ENCODE measurements around the gene ST6GALNAC3.

ST6GALNAC3 gene

GRCh38 chr1:76142771-76143540 is 68.4 kb downstream of the ST6GALNAC3 start:
- DNase-seq (ENCODE audit: low spot score), result no peak

GRCh38 chr1:76144247-76144646 is 69.7 kb downstream of the ST6GALNAC3 start:
- DNase-seq (ENCODE audit: low spot score), result no peak

- no peak for DNase-seq (ENCODE audit: low spot score)
Measured at GRCh38 chr1:76145332-76145731, 70.8 kb downstream of the ST6GALNAC3 start.

- no peak for DNase-seq (ENCODE audit: low spot score)
Measured at GRCh38 chr1:76146184-76146583, 71.6 kb downstream of the ST6GALNAC3 start.

- no peak for DNase-seq (ENCODE audit: low spot score)
Measured at GRCh38 chr1:76147917-76148316, 73.4 kb downstream of the ST6GALNAC3 start.

GRCh38 chr1:76148460-76148859 is 73.9 kb downstream of the ST6GALNAC3 start:
- no peak for DNase-seq (ENCODE audit: low spot score)

- no peak for DNase-seq (ENCODE audit: low spot score)
Measured at GRCh38 chr1:76153841-76154205, 79.3 kb downstream of the ST6GALNAC3 start.

- peak; percentile 82 for DNase-seq (ENCODE audit: low spot score)
Measured at GRCh38 chr1:76154206-76154956, 79.8 kb downstream of the ST6GALNAC3 start.

- no peak for DNase-seq (ENCODE audit: low spot score)
Measured at GRCh38 chr1:76156987-76157386, 82.4 kb downstream of the ST6GALNAC3 start.

- DNase-seq (ENCODE audit: low spot score), result no peak
Measured at GRCh38 chr1:76158126-76158525, 83.6 kb downstream of the ST6GALNAC3 start.

GRCh38 chr1:76160225-76160624 is 85.7 kb downstream of the ST6GALNAC3 start:
- DNase-seq (ENCODE audit: low spot score), result no peak

GRCh38 chr1:76161451-76161850 is 86.9 kb downstream of the ST6GALNAC3 start:
- DNase-seq (ENCODE audit: low spot score), result no peak

GRCh38 chr1:76162254-76162653 is 87.7 kb downstream of the ST6GALNAC3 start:
- no peak for DNase-seq (ENCODE audit: low spot score)

- DNase-seq (ENCODE audit: low spot score), result no peak
Measured at GRCh38 chr1:76164165-76164564, 89.6 kb downstream of the ST6GALNAC3 start.

- no peak for DNase-seq (ENCODE audit: low spot score)
Measured at GRCh38 chr1:76170084-76170483, 95.5 kb downstream of the ST6GALNAC3 start.

GRCh38 chr1:76170513-76170912 is 96.0 kb downstream of the ST6GALNAC3 start:
- DNase-seq (ENCODE audit: low spot score), result no peak

- DNase-seq (ENCODE audit: low spot score), result no peak
Measured at GRCh38 chr1:76176000-76176399, 101.5 kb downstream of the ST6GALNAC3 start.

GRCh38 chr1:76177615-76178014 is 103.1 kb downstream of the ST6GALNAC3 start:
- DNase-seq (ENCODE audit: low spot score), result no peak

GRCh38 chr1:76179219-76179698 is 104.7 kb downstream of the ST6GALNAC3 start:
- no peak for DNase-seq (ENCODE audit: low spot score)

- no peak for DNase-seq (ENCODE audit: low spot score)
Measured at GRCh38 chr1:76185207-76185606, 110.7 kb downstream of the ST6GALNAC3 start.

GRCh38 chr1:76186554-76187170 is 112.1 kb downstream of the ST6GALNAC3 start:
- no peak for DNase-seq (ENCODE audit: low spot score)

GRCh38 chr1:76187436-76187835 is 112.9 kb downstream of the ST6GALNAC3 start:
- DNase-seq (ENCODE audit: low spot score), result no peak

GRCh38 chr1:76189310-76189709 is 114.8 kb downstream of the ST6GALNAC3 start:
- DNase-seq (ENCODE audit: low spot score), result no peak
